Left ventricle myocardium superior (tissue), 1 donor: ENCODE measurements around the gene XYLT1. TPM values are rescaled to one million over a fixed set of nuclear protein-coding genes. Genes with fewer than 3 reads are reported as not detected.
"Not testable (repeated sequence)": the region's sequence is repeated elsewhere in the genome, so short reads cannot be mapped to it uniquely, and the experiment has no call there.

ENCODE experiments used
- ATAC-seq: fragments of 200-7000 bp; cut with Tn5 transposase; one replicate; pipeline ENCODE4 v1.9.1; 2020; ENCODE audit warnings: mild to moderate bottlenecking, moderate library complexity
- DNase-seq: peaks from one replicate; pipeline ENCODE4 v3.0.0-alpha.2; 2020
- intact Hi-C: fragments of 100-400 bp; cut with micrococcal nuclease; formaldehyde crosslinking; loops from one replicate; pipeline ENCODE4 v1.11.0; 2022
- total RNA-seq: library from RNA; stranded (reverse); fragmentation: NEBNext Ultra II Directional; extraction: Animal tissue kit (Norgen Biotek cat#: 25700); gene quantifications from one replicate; pipeline ENCODE4 v1.2.1, GENCODE V29; 2021
- donor health status: DM: no; HTN: yes; CAD: no; lungs with severe emphysema.

The XYLT1 gene
- total RNA-seq, 1 donor from 2014 or later: 1.6 TPM

DNA sequence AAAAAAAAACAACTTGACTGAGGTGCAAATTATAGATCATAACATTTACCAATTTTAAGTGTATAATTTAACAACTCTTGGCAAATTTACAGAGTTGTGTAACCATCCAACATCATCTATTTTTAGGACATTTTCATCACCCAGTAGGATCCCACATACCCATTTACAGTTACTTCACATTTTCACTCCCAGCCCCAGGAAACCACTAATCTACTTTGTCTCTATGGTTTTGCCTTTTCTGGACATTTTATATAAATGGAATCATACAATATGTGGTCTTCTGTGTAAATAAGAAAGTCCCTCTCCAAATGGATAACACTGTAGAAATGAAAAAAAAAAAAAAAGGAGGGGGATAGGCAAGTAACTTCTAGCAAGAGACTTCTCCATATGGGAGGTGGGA is 26.1 kb upstream of the XYLT1 start:
- ATAC-seq (no peak), DNase-seq (no peak)
- intact Hi-C loops: no loop called here

DNA sequence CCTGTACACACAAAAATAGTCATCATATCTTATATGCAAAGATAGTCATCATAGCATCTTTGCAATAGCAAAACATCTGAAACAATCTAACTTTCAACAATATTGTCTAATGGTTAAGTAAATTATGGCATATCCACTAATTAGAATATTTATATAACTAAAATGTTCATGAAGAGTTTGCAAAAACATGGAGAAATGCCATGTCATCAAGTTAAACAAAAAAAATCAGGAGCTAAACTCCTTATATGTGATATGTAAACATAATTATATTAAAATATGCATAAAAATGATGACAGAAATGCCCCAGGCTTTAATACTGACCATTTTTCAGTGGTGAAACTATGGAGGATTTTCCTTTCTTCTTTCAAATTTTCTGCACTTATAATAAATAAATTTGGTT is 22.3 kb upstream of the XYLT1 start:
- no peak for DNase-seq
- no peak for ATAC-seq
- intact Hi-C loops: no loop called here

DNA sequence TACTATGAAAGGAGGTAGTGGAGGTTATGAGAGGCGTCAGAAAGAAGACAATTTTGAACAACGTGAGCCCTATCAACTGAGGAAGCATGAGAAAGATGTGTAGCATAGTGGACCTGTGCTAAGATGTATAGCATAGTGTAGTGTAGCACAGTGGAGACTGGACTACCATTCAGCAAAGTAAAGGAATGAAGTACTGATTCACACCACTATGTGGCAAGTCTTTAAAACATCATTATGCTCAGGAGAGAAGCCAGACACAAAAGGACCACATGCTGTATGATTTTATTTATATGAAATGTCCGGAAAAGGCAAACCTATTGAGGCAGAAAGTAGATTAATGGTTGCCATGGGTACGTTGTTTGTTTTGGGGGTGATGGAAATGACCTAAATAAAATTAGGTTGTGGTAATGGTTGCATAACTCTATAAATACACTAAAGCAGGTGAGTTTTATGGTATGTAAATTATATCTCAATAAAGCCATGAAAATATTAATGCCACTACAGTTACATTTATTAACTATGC is 20.4 kb upstream of the XYLT1 start:
- ATAC-seq: no peak
- no peak for DNase-seq
- intact Hi-C loops: no loop called here

DNA sequence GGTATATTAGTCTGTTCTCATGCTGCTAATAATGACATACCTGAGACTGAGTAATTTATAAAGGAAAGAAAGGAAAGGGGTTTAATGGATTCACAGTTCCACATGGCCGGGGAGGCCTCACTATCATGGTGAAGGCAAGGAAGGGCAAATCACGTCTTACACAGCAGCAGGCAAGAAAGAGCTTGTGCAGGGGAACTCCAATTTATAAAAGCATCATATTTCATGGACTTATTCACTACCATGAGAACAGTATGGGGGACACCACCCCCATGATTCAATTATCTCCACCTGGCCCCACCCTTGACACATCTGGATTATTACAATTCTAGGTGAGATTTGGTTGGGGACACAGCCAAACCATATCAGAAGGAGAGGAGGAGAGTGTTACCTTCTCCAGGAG is 17.7 kb upstream of the XYLT1 start:
- DNase-seq (no peak), ATAC-seq (no peak)
- intact Hi-C loops: no loop called here

DNA sequence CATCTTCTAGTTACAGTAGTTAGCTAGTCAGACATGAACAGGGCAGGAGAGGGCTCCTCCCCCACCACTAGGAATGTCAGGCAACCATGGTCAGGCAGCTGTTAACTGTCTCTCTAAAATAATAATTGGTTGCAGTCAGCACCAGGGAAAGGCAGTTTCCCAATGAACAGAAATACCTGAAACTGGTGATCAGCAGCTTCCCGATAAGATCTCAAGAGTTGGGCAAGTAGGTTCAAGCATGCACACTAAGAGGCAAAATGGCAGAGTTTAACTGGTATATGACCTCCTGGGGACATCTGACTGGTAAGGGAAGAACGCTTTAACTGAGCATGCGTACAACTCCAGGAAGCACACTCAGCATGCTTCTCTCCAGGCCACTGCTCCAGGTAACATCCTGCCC is 12.6 kb upstream of the XYLT1 start:
- no peak for DNase-seq
- no peak for ATAC-seq
- intact Hi-C loops: no loop called here

DNA sequence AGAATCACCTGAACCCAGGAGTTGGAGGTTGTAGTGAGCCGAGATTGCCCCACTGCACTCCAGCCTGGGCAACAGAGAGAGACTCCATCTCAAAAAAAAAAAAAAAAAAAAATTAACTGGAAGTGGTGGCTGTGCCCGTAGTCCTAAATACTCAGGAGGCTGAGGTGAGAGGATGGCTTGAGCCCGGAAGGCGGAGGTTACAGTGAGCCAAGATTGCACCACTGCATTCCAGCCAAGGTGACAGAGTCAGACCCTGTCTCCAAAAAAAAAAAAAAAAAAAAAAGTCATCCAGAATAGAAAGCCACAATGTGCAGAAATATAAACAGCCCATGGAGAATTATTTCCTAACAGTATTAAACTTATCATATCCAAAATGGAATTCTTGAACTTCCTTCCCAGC is 11.6 kb upstream of the XYLT1 start:
- DNase-seq, ATAC-seq, intact Hi-C loops: not testable (repeated sequence)

DNA sequence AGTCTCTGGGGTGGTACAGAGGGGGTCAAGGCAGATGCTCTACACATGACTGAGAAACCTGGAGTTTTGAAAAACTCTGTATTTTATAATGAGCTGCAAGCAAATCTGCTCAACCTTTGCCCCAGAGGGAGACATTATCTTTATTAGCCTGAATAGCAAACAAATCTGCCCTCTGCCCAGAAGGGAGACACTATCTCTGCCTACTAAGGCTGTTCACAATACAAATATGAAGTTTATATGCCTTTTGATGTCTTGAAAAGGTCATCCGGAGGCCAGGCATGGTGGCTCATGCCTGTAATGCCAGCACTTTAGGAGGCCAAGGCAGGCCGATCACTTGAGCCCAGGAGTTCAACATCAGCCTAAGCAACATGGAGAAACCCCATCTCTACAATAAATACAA is 11.0 kb upstream of the XYLT1 start:
- intact Hi-C loops: no loop called here
- DNase-seq (no peak), ATAC-seq (no peak)

DNA sequence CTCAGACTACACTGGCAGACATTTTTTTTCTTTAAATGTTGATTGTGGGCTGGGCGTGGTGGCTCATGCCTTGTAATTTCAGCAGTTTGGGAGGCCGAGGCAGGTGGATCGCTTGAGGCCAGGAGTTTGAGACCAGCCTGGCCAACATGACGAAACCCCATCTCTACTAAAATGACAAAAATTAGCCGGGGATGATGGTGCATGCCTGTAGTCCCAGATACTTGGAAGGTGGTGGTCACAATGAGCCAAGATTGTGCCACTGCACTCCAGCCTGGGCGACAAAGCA is 6.4 kb upstream of the XYLT1 start:
- DNase-seq, ATAC-seq, intact Hi-C loops: not testable (repeated sequence)

DNA sequence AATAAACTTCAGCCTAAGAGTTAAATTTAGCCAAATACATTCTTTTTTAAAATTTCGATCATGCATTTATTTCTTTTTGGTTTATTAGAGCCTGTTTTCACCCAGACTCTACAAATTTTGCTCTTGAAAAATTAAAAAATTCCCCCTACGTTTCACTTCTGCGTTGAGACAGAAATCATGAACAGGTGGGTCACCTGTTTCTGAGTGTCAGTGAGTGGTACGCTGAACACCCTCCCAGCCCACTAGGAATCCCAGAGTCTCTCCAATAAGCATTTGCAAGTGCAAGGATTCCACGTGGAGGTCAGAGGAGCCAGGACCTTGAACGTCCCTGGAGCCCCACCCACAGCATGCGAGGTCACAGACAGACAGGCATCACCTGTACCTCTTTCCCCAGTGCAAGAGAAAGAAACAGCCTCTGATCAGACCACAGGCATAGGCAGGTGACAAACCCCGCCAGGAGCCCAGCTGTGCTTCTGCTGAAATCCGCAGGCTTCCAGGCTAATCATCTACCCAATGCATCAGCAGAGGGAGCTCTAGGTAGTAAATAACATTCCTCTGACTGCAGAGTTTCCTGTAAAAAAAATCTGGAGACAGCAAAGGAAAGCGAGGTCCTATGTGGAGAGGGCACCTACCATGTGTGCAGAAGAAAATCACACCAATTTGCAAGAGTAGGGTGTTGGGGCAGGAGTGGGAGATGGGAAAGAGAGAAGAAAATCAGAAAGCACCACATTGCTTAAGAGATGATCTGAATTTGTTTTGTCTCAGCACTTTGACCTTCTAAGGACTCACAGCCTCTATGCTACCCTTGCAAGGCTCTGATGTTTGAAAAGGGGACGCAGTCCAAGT is 5.9 kb upstream of the XYLT1 start:
- intact Hi-C loops: no loop called here
- DNase-seq (peak; percentile 40), ATAC-seq (peak; percentile 72)

DNA sequence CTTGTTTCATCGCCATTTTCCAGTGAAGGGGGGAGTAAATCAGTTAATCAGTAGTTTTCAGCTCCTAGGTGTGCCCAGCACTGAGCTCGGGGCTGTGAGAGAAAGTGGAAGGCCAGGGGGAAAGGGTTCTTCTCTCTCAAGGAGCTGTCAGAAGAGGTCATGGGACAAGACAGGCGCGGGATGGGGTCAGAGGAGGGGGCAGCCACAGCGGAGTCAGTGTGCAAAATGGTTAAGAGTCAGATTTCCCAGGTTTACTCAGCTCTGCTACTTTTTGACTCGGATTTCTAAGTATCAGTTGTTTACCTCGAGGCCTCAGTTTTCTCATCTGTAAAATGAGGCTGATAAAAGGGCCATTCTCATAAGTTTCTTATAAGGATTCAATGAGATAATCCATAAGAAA is 4.3 kb upstream of the XYLT1 start:
- ATAC-seq: no peak
- intact Hi-C loops: no loop called here
- DNase-seq: no peak

DNA sequence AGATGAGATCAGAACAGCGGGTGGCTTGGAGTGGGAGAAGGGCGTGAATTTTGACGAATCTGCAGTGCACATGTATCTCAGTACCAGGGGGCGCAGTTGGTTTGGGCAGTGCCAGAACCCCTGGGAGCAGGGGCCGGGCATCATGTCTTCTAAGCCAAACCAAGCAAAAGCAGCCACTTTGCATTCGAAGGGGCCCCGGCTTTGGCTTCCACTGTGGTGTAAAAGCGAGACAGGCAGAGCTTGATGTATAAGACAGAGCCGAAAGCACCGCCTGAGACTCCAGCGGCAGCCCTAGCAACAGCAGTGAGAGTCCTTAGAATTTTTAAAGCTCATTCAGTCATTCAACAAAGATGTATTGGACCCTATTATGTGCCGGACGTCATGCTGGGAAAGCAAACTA is 3.8 kb upstream of the XYLT1 start:
- DNase-seq (no peak), ATAC-seq (no peak)
- intact Hi-C loops: no loop called here

DNA sequence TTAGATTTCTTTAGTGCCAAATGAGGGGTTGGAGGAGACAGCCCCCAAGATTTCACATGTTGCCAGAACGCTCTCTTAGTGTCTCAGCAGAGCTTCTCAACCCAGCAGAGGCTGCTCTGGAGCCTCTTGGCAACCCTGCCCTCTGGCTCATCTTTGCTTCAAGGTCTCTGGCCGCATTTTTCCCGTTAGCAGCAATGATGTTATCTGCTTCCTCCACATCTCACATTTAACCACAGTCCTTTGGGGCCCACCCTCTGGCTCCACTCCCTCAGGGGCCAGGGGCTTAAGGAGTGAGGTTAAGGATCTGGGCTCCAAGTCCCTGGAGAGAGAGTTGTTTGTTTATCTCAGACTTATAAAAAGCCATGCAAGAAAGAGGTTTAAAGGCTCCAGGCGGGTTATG is 3.3 kb upstream of the XYLT1 start:
- no peak for DNase-seq
- intact Hi-C loops: no loop called here
- ATAC-seq: no peak

DNA sequence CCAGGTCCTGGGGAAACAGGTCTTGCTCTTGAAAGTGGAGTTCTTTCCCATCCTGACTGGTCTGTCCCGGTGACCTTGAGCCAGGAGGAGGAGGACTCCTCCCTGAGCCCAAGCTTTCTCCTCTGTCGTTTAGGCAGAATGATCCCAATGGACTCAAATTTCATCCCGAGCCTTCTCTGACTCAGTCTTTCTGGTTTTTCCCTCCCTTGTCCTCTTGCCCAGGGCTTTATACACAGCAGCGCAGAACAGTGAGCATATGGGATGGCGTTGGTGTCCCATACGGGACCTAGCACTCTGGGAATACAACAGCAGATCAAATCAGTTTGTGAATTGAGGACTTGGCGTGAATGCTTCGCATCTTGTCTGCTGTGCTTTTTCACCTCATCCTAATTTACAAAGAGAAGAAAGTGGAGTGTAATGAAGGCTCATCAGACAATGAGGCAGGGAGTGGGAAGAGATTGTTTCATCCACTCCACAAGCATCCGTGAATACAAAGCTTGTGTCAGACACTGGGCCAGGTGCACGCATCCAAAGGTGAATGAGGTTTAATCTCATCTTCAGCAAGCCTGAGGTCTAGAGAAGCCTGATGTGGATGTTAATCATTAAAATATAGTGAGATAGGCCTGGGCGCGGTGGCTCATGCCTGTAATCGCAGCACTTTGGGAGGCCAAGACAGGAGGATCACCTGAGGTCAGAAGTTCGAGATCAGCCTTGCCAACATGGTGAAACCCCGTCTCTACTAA is 1.1 kb upstream of the XYLT1 start:
- DNase-seq: no peak
- ATAC-seq: peak; percentile 10
- intact Hi-C loops: no loop called here

DNA sequence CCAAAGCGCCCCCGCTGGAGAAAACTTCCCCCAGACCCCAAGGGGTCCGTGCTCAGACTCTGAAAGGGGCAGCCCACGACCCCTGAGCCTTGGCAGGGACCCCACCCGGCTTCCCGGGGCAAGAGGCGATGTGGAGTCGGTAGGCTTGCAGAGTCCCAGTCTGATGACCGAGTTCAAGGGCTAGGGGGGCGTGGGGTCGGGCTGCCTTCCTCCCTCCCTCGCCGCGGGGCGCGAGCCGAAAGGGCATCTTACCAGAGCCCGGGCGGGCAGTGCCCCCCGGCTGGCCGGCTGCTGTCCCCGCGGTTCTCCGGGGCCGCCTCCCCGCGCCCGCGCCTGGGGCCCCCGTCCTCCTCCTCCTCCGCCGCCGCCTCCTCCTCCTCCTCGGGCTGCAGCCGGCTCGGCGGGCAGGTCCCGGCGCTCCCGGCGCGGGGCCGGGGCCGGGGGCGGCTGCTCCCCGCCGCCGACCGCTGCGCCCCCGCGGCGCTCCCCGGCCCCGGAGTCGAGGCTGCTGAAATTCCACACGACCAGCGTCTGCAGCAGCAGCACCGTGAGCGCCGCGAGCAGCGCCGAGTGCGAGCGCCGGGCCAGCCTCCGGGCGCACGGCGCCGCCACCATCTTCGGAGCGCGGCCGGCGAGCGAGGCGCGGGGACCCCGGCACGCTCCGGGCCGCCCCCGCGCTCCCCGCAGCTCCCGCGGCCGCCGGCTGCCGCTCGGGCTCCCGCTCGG is 415 bp downstream of the XYLT1 start:
- peak; percentile 46 for DNase-seq
- intact Hi-C loops: no loop called here
- ATAC-seq: no peak

DNA sequence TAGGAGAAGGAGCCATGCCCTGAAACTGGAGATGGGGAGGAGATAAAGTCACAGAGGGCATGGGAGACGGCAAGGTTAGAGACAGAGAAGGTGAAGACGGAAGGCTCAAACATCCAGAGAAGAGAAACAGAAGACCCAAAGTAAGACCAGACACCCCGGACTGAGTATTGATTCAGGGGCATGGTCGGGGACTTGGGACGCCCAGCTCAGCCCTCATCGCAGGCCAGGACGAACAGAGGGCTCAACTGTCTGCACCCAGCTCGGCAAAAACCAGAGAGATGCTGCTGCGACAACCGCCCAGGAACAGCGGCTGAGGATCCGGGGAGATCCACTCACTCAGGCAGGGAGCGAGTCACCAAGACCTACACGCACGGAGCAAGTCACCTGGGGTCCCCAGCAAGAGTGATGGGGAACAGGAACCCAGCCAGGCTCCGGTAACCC is 999 bp downstream of the XYLT1 start:
- ATAC-seq (peak; percentile 3), DNase-seq (no peak)
- intact Hi-C loops: loop anchor here (5.0 kb wide), 1 partner anchor 192 kb away; no protein-coding TSS in a partner anchor

DNA sequence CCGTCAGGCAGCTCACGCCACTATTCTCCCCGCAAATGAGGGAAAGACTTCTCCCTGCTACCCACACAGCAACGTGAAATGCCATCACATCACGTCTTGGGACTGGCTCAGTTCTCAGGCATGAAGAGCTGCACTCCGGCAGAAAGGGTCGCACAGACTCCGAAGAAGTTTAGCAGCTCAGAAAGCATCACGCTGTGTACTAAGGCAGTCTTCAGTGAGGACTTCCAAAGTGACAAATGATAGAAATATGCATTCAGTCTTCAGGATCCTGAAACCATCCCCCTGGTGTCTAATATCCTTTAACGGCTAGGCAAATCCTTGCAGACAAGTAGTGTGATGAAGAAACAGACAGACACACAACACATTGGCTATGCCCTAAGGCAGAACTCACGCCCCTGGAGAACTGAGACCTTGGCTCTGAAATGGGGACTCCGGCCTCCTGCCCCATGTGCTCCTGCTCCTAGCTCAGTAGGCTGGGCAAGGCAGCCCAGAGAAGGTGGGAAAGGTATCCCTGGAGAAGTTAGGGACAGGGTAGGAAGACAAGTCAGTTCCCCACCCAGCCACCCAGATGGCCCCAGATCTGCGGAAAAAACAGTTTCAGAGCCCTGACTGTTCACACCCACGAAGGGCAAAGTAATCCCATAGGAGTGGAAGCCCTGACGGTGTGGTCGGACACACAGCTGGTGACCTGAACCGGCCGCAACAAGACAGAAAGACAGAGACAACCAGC is 1.6 kb downstream of the XYLT1 start:
- peak; percentile 27 for ATAC-seq
- intact Hi-C loops: loop anchor here (5.0 kb wide), 1 partner anchor 192 kb away; no protein-coding TSS in a partner anchor
- no peak for DNase-seq

DNA sequence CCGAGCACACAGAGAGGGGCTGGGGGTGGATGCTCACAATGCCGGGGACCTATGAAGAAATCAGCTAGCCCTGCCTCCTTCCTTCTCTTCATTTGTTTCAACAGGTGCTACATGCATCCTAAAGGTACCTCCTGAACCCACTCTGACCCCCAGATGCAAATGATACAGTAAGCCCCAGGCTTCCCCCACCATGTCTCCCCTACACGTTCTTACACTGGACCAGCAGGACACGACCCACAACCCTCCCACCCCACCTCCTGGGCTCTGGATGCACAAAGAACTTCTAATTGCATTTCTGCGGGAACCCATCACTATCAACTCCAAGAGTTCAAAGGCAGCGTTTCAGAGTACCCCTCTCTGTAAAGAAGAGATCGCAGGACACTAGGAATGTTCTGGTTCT is 2.1 kb downstream of the XYLT1 start:
- intact Hi-C loops: loop anchor here (5.0 kb wide), 1 partner anchor 191 kb away; no protein-coding TSS in a partner anchor
- ATAC-seq (no peak), DNase-seq (no peak)

DNA sequence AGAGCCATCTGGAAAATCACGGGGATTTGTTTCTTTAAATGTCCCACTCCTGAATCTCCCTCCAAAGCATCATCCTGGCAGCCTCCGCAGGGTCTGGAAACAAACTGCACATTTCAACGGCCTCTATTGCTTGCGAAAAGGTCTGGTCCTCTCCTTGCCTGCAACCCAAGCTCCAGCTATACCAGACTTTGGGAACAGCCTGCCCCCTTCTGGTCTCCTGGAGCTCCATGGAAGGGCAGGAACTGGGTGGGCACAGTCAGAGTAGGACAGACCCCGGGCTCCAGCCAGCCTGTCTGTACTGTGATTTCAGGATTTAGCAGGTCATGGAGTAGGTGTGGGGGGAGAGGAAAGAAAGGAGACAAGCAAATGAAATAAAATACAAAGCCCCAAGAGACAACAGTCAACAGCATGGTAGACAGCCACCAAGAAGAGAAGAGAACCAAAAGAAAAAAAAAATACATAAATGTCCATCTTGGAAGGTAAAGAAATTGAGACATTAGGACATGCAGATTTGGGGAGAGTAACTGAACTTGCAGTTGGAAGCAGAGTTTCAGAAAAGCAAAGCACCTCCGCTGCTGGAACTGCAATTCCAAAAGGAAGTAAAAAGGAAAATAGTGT is 2.7 kb downstream of the XYLT1 start:
- DNase-seq (peak; percentile 63), ATAC-seq (peak; percentile 75)
- intact Hi-C loops: loop anchor here (5.0 kb wide), 1 partner anchor 191 kb away; no protein-coding TSS in a partner anchor

DNA sequence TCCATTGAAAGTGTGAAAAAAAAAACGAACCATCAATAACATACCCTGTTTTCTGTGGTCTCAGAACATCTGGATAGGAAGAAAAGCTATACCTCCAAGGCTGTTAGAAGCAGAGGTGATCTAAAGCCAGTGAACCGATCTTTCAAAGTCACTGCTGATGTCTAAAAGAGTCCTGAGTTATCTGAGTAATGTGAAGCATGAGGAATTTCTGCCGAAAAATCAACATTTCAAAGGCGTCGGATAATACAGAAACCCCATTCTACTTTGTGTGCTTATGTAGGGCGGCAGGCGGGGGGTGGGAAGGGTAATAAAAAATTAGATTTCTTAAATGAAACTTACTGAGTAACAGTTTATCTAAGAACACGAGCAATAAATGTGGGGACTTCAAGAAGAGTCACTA is 3.9 kb downstream of the XYLT1 start:
- DNase-seq (no peak), ATAC-seq (no peak)
- intact Hi-C loops: loop anchor here (5.0 kb wide), 1 partner anchor 190 kb away; no protein-coding TSS in a partner anchor
